SKM-1 (cell line): ENCODE measurements around the gene ACSM2B.
"Not testable (repeated sequence)": the region's sequence is repeated elsewhere in the genome, so short reads cannot be mapped to it uniquely, and the experiment has no call there.

Experiments used
- DNase-seq: peaks from one replicate; lab custom pipeline; 2025; ENCODE audit not compliant: unreplicated experiment; lab: John Stamatoyannopoulos, UW

The ACSM2B gene

DNA sequence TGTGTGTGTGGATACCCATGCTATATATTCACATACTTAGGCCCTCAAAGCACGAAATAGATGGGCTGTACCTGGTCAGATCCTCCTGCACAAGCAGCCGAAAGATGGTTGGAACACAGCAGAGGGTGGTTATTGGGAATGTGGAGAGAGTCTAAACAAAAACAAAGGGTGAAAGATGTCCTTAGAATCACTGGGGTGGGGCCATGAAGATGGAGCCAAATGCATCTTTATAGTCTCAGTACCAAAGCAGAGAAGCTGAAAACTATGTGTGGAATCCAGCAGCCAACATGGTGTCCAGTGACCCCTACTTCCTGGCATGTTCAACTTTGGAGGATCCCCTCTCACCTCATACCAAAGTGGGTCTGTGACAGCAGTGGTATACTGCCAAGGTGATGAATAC lies 19.5 kb upstream of the ACSM2B start:
- DNase-seq: not testable (repeated sequence)

DNA sequence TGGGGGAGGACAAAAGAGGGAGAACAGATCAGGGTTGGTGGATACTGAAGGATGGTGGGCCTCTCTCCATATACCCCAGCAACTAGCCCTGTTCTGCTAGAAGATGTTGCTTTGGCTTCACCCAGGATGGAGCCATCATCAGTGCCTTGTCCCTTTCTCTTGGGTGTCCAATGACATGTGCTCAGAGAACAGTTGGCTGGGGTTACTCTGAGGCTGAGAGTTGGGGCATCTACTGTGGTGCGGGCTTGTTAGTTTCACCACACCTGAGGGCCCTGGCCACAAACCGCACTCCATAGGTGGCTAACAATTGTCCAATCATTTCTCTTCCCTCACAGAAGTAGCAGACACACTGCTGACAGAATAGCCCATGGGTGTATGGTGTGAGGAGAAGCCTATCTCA lies 18.9 kb upstream of the ACSM2B start:
- not testable (repeated sequence) for DNase-seq

DNA sequence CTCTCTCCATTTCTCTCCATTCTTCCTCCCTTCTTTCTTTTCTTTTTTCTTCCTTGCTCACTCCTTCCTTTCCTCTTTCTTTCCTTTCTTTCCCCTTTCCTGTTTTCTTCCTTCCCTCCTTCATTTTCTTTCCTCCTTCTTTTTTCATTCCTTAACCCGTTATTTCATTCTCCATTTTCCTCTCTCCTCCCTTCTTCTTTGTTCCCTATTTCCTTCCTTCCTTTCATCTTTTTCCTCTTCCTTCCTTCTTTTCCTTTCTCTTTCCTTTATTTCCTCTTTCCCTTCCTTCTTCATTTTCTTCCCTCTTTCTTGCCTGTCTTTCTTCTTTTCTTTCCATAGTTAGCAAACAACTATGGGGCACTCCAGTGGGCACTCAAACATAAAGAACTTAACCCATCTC lies 16.6 kb upstream of the ACSM2B start:
- DNase-seq: not testable (repeated sequence)

DNA sequence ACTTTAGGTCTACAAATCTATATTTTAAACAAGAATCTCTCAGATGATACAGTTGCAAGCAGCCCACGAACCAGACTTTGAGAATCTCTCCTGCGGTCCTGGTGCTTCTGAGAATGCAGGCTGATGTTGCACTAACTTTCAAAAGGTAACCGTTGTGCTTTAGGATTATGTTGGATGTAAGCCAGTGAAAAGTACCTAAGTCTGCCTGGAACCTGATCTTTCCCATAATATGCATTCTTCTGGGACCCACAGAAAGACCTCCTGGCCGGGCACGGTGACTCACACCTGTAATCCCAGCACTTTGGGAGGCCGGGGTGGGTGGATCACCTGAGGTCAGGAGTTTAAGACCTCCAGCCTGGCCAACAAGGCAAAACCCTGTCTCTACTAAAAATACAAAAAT lies 13.3 kb upstream of the ACSM2B start:
- DNase-seq: not testable (repeated sequence)

DNA sequence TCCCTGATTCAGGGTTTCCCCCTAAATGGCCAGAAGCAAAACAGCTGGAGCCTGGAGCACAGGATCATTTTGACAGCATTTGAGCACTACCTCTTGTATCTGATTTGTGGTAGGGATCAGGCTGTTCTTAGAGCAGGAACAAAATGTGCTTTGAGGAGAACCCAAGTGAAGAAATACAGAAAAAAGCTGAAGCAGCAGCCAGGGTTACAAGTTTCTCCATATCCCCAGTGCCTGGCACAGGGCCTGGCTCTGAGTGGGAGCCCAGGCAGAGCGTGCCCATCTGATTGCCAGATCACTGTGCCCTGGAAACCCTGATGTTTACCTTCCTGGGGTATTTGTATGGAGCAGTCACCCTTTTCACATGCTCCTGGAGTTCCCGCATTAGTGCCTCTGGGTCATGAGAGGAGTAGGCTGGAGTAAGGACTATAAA lies 11.5 kb upstream of the ACSM2B start:
- DNase-seq: not testable (repeated sequence)

DNA sequence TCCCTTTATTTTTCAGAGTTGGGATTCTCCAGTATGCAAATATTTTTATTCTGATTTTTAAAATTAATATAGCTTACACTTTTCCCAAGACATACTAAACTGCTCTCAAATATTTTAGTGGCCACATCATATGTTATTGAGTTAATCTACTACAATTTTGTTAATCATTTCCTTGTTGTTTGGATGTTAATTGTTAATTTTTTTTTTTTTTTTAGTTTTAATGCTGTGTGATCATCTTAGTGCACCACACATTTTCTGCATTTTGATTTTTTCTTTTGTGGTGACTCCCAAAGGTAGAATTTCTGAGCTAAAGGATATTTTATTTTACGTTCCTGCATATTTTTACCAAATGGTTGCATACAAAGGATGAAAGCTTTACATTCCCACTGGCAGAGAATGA lies 10.5 kb upstream of the ACSM2B start:
- DNase-seq: not testable (repeated sequence)

DNA sequence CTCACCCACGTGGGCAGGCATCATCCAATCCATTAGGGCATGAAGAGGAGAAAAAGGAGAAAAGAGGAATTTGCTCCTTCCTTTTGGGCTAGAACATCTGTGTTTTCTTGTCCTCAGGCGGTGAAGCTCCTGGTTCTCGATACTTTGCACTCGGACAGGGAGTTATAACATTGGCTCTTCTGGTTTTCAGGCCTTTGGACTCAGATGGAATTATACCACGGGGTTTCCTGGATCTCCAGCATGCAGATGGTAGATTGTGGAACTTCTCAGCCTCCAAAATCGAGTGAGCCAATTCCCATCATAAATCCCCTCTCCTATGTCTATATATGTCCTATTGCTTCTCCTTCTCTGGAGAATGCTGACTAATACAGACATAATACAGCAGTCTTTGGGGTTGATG lies 9.9 kb upstream of the ACSM2B start:
- DNase-seq: not testable (repeated sequence)

DNA sequence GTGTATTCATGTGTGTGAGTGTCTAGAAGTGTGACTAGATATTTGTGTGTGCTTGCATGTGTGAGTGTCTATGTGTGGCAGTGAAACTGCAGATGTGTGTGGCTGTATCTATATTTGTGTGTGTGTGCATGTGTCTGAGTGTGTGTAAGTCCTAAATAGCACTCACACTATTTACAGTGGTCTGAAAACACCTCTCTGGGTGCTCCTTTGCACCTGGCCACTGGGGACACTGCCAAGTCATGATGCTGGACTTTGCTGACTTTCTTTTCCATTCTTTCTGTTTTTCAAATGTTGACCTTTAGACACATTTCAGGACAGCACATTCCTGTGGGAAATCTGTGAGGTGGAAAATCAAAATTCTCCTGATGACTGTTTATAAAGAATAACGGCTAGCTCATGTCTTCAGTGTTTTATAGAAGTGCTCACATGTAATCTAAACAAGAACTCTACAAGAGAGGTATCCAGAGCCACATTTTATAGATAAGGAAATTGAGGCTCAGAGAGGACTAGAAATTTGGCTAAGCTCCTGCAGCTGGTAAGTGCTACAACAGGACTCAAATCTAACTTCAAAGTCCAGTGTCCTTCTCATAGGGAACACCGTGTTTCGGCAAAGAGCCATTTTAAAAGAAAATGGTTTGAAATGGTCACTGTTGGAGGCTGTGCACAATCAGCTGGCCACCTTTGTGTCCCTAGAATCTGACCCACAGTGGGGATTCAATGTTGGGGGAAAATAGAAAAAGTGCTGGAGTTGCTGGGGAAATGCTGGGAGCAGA lies 4.5 kb upstream of the ACSM2B start:
- not testable (repeated sequence) for DNase-seq

DNA sequence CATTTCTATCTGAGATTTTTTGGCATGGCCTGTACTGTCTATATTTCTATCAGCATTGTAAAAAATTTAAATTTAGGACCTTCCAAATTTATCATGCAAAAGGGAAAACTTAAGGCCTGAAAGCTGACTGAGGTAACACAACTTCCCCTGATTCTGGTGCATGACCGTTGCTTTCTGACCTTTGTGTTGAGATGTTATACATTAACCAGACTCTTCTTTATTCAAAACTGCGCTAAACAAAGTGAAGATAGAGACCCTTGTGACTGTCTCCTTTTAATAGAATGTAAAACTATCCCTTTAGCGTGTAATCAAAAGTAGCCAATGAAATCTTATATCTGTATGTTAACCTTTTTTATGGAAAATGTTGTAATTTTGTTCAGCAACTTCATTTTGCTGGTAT lies 1.9 kb upstream of the ACSM2B start:
- not testable (repeated sequence) for DNase-seq

DNA sequence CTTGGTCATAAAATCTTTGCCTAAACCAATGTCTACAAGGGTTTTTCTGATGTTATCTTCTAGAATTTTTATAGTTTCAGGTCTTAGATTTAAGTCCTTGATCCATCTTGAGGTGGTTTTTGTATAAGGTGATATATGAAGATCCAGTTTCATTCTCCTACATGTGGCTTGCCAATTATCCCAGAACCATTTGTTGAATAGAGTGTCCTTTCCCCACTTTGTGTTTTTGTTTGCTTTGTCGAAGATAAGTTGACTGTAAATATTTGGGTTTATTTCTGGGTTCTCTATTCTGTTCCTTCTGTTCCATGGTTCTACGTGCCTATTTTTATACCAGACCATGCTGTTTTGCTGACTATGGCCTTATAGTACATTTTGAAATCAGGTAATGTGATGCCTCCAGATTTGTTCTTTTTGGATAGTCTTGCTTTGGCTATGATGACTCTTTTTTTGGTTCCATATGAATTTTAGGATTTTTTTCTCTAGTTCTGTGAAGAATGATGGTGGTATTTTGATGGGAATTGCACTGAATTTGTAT lies 7.0 kb downstream of the ACSM2B start:
- not testable (repeated sequence) for DNase-seq

DNA sequence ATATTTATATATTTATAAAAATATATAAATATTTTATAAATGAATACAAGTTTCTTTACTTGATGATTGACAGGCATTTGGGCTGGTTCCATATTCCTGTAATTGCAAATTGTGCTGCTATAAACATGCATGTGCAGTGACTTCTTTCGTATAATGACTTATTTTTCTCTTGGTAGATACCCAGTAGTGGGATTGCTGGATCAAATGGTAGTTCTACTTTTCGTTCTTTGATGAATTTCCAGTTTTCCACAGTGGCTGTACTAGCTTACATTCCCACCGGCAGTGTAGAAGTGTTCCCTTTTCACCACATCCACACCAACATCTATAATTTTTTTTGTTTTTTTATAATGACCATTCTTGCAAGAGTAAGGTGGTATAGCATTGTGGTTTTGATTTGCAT lies 7.8 kb downstream of the ACSM2B start:
- no peak for DNase-seq

DNA sequence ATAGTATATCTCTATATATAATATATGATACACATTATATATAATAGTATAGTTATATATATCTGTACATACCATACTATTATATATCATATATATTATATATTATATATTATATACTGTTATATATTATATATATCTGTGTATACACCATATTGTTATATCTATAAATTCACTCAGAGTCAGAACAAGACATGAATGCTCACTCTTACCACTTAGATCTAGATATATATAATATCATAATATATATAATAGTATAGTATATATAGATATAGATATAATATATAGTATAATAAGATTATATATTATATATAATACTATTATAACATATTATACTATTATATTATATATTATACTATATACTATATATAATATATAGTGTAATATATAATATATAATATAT lies 9.3 kb downstream of the ACSM2B start:
- DNase-seq: no peak

DNA sequence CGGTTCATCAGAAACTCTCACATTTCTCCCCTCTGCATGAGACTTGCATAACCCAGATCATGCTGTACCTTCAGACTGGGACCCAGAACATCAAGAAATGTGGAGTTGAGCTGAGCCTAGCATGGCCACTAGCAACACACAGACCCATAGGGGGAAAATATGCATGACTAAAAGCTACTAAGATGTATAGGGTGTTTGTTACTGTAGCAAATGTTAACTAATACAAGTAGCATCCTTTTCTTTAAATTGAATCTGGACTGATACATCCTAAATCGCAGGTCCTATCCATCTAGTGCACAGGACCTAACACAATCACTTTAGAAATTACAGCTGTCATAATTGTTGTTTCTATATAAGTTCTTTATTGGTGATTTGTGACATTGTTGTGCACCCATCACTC lies 10.8 kb downstream of the ACSM2B start:
- DNase-seq: not testable (repeated sequence)

DNA sequence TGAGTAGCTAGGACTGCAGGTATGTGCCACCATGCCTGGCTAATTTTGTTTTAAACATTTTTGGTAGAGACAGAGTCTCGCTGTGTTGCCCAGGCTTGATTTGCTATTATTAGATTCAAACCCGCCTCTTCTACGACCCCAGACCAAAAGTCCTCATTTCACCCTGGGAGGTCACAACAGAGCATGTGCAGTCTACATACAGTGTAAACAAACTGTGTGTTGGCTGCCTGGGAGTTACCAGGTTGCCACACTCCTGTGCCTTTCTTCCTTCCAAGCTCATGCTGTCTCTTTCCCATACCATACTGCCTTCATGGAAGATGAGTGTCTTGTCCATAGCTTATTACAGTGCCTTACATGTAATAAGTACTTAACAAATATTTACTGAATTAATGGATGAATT lies 11.9 kb downstream of the ACSM2B start:
- not testable (repeated sequence) for DNase-seq

DNA sequence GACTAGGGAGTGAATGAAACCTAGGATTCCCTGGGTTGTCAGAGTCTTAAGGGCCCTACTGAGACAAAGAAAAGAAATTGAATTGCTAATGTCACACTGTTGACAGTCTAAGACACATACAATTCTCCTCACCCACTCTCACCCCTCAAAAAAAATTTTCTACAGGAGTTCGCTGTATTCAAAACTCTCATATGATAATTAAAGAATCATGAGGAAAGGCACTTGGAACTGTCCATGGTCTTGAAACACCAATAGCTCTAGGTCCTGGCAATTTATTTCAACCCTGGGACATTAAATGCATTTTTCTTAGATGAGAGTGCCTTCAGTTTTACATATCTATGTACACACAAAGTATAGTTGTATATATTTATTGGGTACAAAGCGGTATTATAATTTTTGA lies 20.5 kb downstream of the ACSM2B start:
- DNase-seq: not testable (repeated sequence)

DNA sequence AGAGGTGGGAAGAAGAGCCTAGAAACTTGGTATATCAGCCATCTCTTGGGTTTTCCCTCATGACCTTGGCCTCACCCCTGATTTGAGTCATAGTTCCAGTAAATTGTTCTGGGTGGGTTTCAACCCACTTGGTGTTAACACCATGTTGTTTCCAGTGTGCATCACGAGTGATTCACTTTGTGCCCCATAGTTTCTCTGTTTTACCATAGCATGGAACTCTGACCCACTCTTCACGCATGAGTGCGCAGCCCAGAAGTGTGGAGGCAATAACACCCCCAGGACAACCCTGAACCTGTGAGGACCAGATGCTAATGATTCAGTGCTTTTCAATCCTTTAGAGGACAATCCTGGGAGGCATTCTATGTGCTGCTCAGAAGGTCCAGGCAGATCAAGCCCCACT lies 21.5 kb downstream of the ACSM2B start:
- not testable (repeated sequence) for DNase-seq

DNA sequence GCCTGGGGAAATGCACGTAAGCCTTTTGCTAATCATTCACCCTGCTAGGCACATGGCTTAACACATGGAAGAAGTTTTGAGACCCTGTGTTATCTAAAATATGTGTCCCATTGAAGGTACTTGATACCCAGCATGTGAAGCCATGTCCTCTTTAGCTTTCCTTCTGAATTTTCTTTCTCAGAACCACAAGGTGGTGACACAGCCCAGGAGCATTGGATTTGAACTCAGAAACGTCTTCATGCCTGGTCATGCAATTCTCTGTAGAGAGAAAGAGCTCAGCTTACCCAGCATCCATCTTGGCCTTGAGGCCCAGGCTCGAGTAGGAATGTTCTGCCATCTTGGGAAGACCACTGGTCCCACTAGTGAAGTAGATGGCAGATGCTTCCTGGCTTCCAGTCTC lies 22.7 kb downstream of the ACSM2B start:
- not testable (repeated sequence) for DNase-seq

DNA sequence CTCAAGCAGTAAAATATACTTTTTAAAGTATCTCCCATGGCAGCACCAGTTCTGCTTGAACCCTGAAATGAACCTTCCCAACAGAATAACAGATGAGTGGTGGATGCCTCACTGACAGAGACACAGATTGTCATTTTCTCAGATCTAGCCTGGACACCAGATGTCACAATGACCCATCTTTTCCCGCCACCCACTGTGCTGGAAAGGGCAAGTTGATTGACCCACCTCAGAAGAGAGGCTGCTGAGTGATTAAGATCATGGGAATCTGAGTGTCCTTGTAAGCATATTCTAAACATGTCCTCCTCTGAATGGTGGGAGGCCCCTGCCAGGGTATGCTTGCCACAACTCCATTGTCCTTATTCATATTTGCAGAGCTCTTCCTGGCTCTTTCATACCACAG lies 29.2 kb downstream of the ACSM2B start:
- not testable (repeated sequence) for DNase-seq

DNA sequence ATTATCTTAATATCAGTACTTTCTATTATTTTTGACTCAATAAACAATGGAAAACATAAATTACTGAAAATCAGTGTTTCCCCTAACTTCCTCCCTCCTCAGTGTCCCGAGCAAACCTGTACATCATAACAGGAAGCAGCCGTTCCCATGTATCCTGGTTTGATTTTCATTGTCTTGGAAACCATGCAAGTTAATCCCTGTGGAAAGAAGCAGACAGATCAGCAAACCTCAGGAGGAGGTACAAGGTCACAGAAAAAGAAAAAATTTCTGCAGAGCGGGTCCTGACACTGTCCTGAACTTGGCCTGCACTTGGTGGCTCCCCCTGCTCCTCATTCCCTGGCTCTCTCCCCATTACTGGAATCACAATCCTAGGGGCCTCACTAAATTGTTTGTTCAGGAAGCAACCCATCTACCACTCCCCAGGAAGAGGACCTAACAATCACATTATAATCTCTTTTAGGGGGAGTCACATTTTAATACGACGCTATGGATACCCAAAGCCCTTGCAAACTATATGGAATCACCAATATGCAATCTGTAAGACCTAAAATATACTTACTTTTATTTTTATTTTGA lies 29.8 kb downstream of the ACSM2B start:
- not testable (repeated sequence) for DNase-seq

DNA sequence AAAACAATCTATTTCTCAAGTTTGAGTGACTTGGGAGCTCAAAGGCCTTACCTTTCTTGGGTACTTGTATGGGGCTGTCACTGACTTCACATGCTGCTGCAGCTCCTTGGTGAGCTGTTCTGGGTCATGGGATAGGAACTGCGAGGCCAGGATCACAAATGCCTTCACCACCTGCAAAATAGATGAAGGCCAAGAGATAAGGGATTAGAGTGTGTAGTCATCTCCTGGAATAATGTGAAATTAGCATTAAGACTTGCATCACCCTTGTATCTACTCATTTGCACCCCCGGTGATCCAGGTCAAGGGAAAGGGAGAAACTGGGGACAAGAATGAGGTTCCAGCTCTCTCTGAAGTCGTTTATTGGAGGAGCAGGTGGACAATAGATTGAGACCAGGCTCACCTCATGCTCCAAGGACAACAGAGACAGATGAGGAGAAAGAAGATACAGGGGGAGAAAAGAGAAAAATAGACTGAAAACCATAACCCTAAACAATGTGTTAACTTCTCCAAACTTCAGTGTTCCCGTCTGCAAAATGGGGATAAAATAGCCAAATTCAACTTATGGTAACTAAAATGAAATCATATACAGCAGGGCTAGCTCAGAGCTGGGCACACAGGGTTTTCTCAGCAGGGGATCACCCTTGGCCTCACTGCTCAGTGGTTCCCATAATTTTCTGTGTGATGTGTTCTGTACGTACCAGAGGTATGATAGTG lies 35.4 kb downstream of the ACSM2B start:
- not testable (repeated sequence) for DNase-seq

DNA sequence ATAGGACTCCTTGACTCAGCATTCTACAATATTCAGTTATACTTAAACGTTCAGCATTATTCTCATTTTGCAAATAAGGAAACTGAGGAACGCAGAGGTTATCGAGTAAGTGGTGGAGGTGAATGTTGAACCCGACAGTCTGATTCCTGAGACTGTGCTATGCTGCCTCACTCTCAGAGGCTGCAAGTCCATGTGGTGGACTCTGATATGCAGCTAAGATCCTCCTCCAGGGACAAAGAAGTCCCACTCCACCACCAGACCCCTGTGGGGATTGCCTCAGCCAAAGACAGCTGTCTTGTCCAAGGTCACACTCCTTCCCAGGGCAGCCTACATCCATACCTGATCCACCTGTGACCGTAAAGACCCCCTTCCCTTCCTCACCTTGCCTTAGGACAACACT lies 37.5 kb downstream of the ACSM2B start:
- DNase-seq: no peak

DNA sequence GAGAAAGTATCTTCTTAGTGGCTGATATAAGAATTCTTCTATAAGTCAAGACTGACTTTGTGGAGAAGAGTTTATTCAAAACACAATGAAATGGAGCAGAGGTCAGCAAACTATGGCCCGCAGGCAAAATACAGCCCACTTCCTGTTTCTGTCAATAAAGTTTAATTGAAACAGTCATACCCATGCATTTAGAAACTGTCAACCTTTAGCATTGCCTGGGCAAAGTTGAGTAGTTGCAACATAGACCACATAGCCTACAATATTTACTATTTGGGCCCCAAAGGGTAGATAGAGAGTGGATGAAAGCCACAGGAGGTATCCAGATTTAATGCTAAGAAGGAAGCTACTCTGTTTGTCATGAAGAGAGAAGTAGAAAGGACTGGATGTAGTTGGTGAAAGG lies 38.0 kb downstream of the ACSM2B start:
- no peak for DNase-seq
